K562 (cell line): ENCODE measurements around the gene RPL26. TPM values are rescaled to one million over a fixed set of nuclear protein-coding genes. Genes with fewer than 3 reads are reported as not detected.

ENCODE experiments used
- ATAC-seq: fragments of 200-7000 bp; cut with Tn5 transposase; 3 replicates; pipeline ENCODE4 v1.9.1; 2020; ENCODE audit warnings: moderate library complexity
- BruUV-seq: library from RNA; stranded (reverse); fragments of 400-500 nt; replicated peaks from 2 replicates; lab custom pipeline; 2021; lab: Mats Ljungman, UMichigan
- CTCF ChIA-PET: fragments of 300-600 bp; formaldehyde crosslinking; extraction: SDS; loops from one replicate; lab custom pipeline; 2021; ENCODE audit warnings: low intra/inter-chr PET ratio; lab: Yijun Ruan, JAX
- POLR2A ChIA-PET: fragments of 300-600, 350-650 bp; sonication (Branson Sonifier 250); formaldehyde crosslinking; extraction: SDS; loops from one replicate; lab custom pipeline; 2021; ENCODE audit warnings: antibody characterized with exemption, inconsistent platforms; lab: Yijun Ruan, JAX
- DNase-seq, 4 experiments: peaks; one replicate each; pipeline versions ENCODE4 v3.0.0 to v3.0.0-alpha.2; 2011 to 2018; ENCODE audit warnings: low spot score in 3 of 4, mixed read lengths in 3 of 4; ENCODE audit errors: extremely low read depth in 1 of 4
- FAIRE-seq: peaks from 2 replicates; lab custom pipeline; 2011; peaks lifted over from hg19 to GRCh38; lab: Jason Lieb, UNC
- H2AFZ ChIP-seq: 2 replicates; pipeline ENCODE4 v1.6.0; 2011; ENCODE audit warnings: low read depth, low read length, control low read depth, inconsistent platforms
- H3K27ac ChIP-seq: fragments of 200-600 bp; 3 replicates; pipeline ENCODE4 v1.8.0; 2011; ENCODE audit warnings: low read depth, mild to moderate bottlenecking, control low read depth, inconsistent platforms, low read length, moderate library complexity, mixed read lengths; ENCODE audit errors: extremely low read depth
- H3K27me3 ChIP-seq, 2 experiments: fragments of 300-600 bp in 1 of 2; 2 replicates in 1 of 2; 3 replicates in 1 of 2; pipeline versions ENCODE4 v1.6.0 to v1.8.0; 2011; ENCODE audit warnings: inconsistent platforms in 2 of 2, low read length in 2 of 2, mild to moderate bottlenecking in 1 of 2, mixed read lengths in 1 of 2, moderate library complexity in 1 of 2; ENCODE audit not compliant: control insufficient read depth in 2 of 2, insufficient read depth in 2 of 2
- H3K36me3 ChIP-seq: fragments of 300-600 bp; 3 replicates; pipeline ENCODE4 v1.8.0; 2011; ENCODE audit warnings: mild to moderate bottlenecking, low read length, inconsistent platforms; ENCODE audit not compliant: control insufficient read depth, insufficient read depth
- H3K4me1 ChIP-seq, 2 experiments: fragments of 200-600 bp in 1 of 2; replicated peaks in 1 of 2; 2 replicates in 1 of 2; 3 replicates in 1 of 2; pipeline versions ENCODE4 v1.5.1 to v1.8.0; 2011; ENCODE audit warnings: inconsistent platforms in 2 of 2, low read length in 2 of 2, mild to moderate bottlenecking in 1 of 2, mixed read lengths in 1 of 2, moderate library complexity in 1 of 2; ENCODE audit not compliant: control insufficient read depth in 2 of 2, insufficient read depth in 2 of 2
- H3K4me2 ChIP-seq: 2 replicates; pipeline ENCODE4 v1.6.1; 2011; ENCODE audit warnings: low read length, control low read depth, inconsistent platforms, mixed read lengths; ENCODE audit not compliant: insufficient read depth
- H3K4me3 ChIP-seq: fragments of 200-600 bp; sonication (generic), shearing (Covaris generic); 2 replicates; pipeline ENCODE4 v1.5.1; 2016; ENCODE audit warnings: control low read depth, inconsistent platforms
- H3K79me2 ChIP-seq: fragments of 200-600 bp; 3 replicates; pipeline ENCODE4 v1.8.0; 2011; ENCODE audit warnings: low read length, inconsistent platforms; ENCODE audit not compliant: control insufficient read depth, insufficient read depth
- H3K9ac ChIP-seq, 2 experiments: 2 replicates each; pipeline versions ENCODE4 v1.6.0 to v1.6.1; 2011; ENCODE audit warnings: low read depth in 2 of 2, low read length in 2 of 2, control low read depth in 1 of 2, inconsistent platforms in 1 of 2, mild to moderate bottlenecking in 1 of 2, mixed read lengths in 1 of 2; ENCODE audit not compliant: insufficient read depth in 1 of 2
- H3K9me1 ChIP-seq: one replicate; pipeline ENCODE4 v1.6.0; 2011; ENCODE audit warnings: inconsistent platforms, mild to moderate bottlenecking, low read length, moderate library complexity; ENCODE audit not compliant: control insufficient read depth, insufficient read depth
- H3K9me3 ChIP-seq: replicated peaks from 2 replicates; pipeline ENCODE4 v1.5.1; 2011; ENCODE audit warnings: low read depth, low read length, inconsistent platforms; ENCODE audit not compliant: control insufficient read depth, insufficient read depth
- H4K20me1 ChIP-seq: replicated peaks from 2 replicates; pipeline ENCODE4 v1.6.1; 2011; ENCODE audit warnings: low read length, inconsistent platforms, mixed read lengths; ENCODE audit not compliant: control insufficient read depth, insufficient read depth
- CBFA2T3 ChIP-seq: fragments of 450-650 bp; IDR thresholded peaks from 2 replicates; pipeline ENCODE4 v1.6.1; 2017
- E2F3 ChIP-seq: fragments of 250-450 bp; sonication (Bioruptor Pico); IDR thresholded peaks from 2 replicates; pipeline ENCODE4 v1.4.0; 2020; ENCODE audit warnings: mild to moderate bottlenecking
- HMG20A ChIP-seq: fragments of 450-650 bp; formaldehyde crosslinking; conservative IDR thresholded peaks from 2 replicates; pipeline ENCODE4 v1.4.0; 2020; ENCODE audit warnings: mild to moderate bottlenecking, mixed read lengths
- RBM34 ChIP-seq: fragments of 200-400 bp; formaldehyde crosslinking; IDR thresholded peaks from 2 replicates; pipeline ENCODE4 v1.6.1; 2018; ENCODE audit warnings: low read length, borderline replicate concordance; ENCODE audit not compliant: insufficient read depth
- ZNF184 ChIP-seq: sonication (generic); formaldehyde crosslinking; IDR thresholded peaks from 2 replicates; pipeline ENCODE4 v1.5.0; 2020; ENCODE audit warnings: missing genetic modification reagents
- ZNF384 ChIP-seq: IDR thresholded peaks from 2 replicates; pipeline ENCODE4 v1.6.1; 2012; ENCODE audit warnings: low read depth, low read length, improper control_type of control experiment
- WGBS: fragments of 100-300 bp; shearing (Covaris generic); methylation state at CpG from one replicate; pipeline ENCODE4 v1.1.6; 2016; ENCODE audit warnings: low coverage, mixed read lengths; ENCODE audit not compliant: insufficient coverage; ENCODE audit errors: missing lambda C conversion rate; 5-methylcytosine and 5-hydroxymethylcytosine counted together
- in situ Hi-C: fragments of 300-500 bp; cut with MboI; formaldehyde crosslinking; loops from 4 replicates; pipeline ENCODE4 v1.15.0; 2018; ENCODE audit warnings: inconsistent platforms, mixed read lengths
- intact Hi-C: fragments of 100-400 bp; cut with micrococcal nuclease; formaldehyde crosslinking; loops from 2 replicates; pipeline ENCODE4 v1.14.2; 2022
- polyA plus RNA-seq, 8 experiments: library from polyadenylated mRNA; depleted of rRNA in 4 of 8; stranded (reverse) in 5 of 8; unstranded in 3 of 8; fragments of >200 nt; fragmentation: Nextera tagmentation in 2 of 8; fragmentation: Illumina TruSeq in 1 of 8; extraction: Ambion mirVana in 2 of 8; extraction: Trizol in 1 of 8; gene quantifications; 2 replicates each; pipeline versions ENCODE4 v1.2.1 to v1.2.3, GENCODE V29; 2011 to 2014; ENCODE audit warnings: inconsistent platforms in 1 of 8, missing spikeins in 1 of 8
- total RNA-seq, 7 experiments: library from RNA; depleted of rRNA in 6 of 7; stranded (reverse); fragments of >200 nt in 6 of 7; fragmentation: Illumina TruSeq in 2 of 7; extraction: Trizol in 2 of 7; gene quantifications; 2 replicates each; pipeline versions ENCODE4 v1.2.1 to v1.2.3, GENCODE V29; 2011 to 2021; ENCODE audit warnings: low replicate concordance in 1 of 7
- TF ChIP-seq, protein P1 (sequence below), 2 experiments: IDR thresholded peaks in 1 of 2; conservative IDR thresholded peaks in 1 of 2; 2 replicates each; pipeline ENCODE4 v1.6.1; 2016; ENCODE audit warnings: low read depth in 2 of 2, mild to moderate bottlenecking in 1 of 2, missing compliant biosample characterization in 1 of 2, missing genetic modification characterization in 1 of 2, moderate library complexity in 1 of 2

The RPL26 gene
- total and polyA plus RNA-seq, 9 of the 15 experiments (the other 6 are each of a cell fraction or from before 2014, with no cell fraction given), result 1,474 to 4,074 (median 2,904) TPM

GRCh38 chr17:8406174-8406573, 23.2 kb upstream of the RPL26 start:
- Histone ChIP-seq H3K4me1 (peaks cover 5 to 10% of the 10 kb centered on the region in 2 experiments; a peak in 4 of 5 replicates), H3K27ac (no peak overlapping the region), H3K4me3 (no peak overlapping the region), H3K9me3 (no peaks in the 10 kb centered on the region), H3K9me1 (no peaks in the 10 kb centered on the region), H3K27me3 (no peaks in the 10 kb centered on the region), H3K9ac (no peak overlapping the region), H3K79me2 (no peaks in the 10 kb centered on the region), H4K20me1 (no peaks in the 10 kb centered on the region), H3K4me2 (no peak overlapping the region), H3K36me3 (no peaks in the 10 kb centered on the region), H2AFZ (no peak overlapping the region)
- CTCF ChIA-PET, result interaction anchor here (0.7 kb wide), 1 partner anchor 79 kb away, joined by 5 read pairs; no protein-coding TSS in a partner anchor
- no TSS peak for BruUV-seq
- WGBS, result 20% methylated on average over 2 of the region's 2 CpGs
- POLR2A ChIA-PET, result interaction anchor here (1.1 kb wide), 1 partner anchor 45 kb away, joined by 4 read pairs; no protein-coding TSS in a partner anchor
- TF ChIP-seq ZNF184 (CRISPR knock-in tag), result no peak
- TF ChIP-seq RBM34, result no peak
- TF ChIP-seq ZNF384, result no peak
- no peak for TF ChIP-seq CBFA2T3
- no peak for TF ChIP-seq E2F3 (CRISPR knock-in tag)
- TF ChIP-seq HMG20A (CRISPR knock-in tag), result no peak
- TF ChIP-seq, protein P1, sequence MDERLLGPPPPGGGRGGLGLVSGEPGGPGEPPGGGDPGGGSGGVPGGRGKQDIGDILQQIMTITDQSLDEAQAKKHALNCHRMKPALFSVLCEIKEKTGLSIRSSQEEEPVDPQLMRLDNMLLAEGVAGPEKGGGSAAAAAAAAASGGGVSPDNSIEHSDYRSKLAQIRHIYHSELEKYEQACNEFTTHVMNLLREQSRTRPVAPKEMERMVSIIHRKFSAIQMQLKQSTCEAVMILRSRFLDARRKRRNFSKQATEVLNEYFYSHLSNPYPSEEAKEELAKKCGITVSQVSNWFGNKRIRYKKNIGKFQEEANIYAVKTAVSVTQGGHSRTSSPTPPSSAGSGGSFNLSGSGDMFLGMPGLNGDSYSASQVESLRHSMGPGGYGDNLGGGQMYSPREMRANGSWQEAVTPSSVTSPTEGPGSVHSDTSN (CRISPR knock-in tag; IDR thresholded peaks at IDR 0.05; ENCODE audit: low read depth), result no peak
- TF ChIP-seq, protein P1 (tag; conservative IDR thresholded peaks at IDR 0.05; ENCODE audit: low read depth), result no peak
- no peak for DNase-seq
- no peak for ATAC-seq
- intact Hi-C loops (no loop called here), in situ Hi-C loops (loop anchor here (10.0 kb wide), 1 partner anchor 349 kb away; the partner anchor contains the start of gene SPDYE4)
- no peak for FAIRE-seq
